GM12801 (cell line): ENCODE data around the gene RERE.

Experiments
- CTCF ChIP-seq: IDR thresholded peaks from one replicate; pipeline ENCODE4 v1.5.1; 2011; ENCODE audit warnings: control low read depth; ENCODE audit not compliant: insufficient read length; ENCODE audit errors: extremely low read depth

Gene RERE

GRCh38 chr1:8664887-8665286, 152.6 kb downstream of the RERE start:
- no peak for TF ChIP-seq CTCF

- TF ChIP-seq CTCF, result no peak
These were observed 153.5 kb downstream of the RERE start for GRCh38 chr1:8663915-8664329.

GRCh38 chr1:8663090-8663802, 154.2 kb downstream of the RERE start:
- TF ChIP-seq CTCF, result no peak

GRCh38 chr1:8662380-8663072, 154.9 kb downstream of the RERE start:
- TF ChIP-seq CTCF, result no peak

GRCh38 chr1:8661185-8662110, 156.0 kb downstream of the RERE start:
- TF ChIP-seq CTCF, result no peak

GRCh38 chr1:8660411-8660828, 157.0 kb downstream of the RERE start:
- no peak for TF ChIP-seq CTCF

- no peak for TF ChIP-seq CTCF
These were observed 157.8 kb downstream of the RERE start for GRCh38 chr1:8659593-8659992.
